Neural progenitor cell (in vitro differentiated cells): Measurements from ENCODE around the gene DAPK2.

Source experiments
- EZH2 ChIP-seq: fragments of 200-600 bp; sonication (generic); IDR thresholded peaks from 2 replicates; pipeline ENCODE4 v1.6.1; 2017; ENCODE audit warnings: antibody characterized with exemption, mild to moderate bottlenecking, moderate library complexity
- EZH2phosphoT487 ChIP-seq: fragments of 200-600 bp; sonication (generic); IDR thresholded peaks from 2 replicates; pipeline ENCODE4 v1.6.1; 2017; ENCODE audit warnings: antibody characterized with exemption
- TF ChIP-seq, protein P1 (sequence below): fragments of 200-600 bp; sonication (generic); IDR thresholded peaks from 2 replicates; pipeline ENCODE4 v1.5.1; 2017; ENCODE audit warnings: antibody characterized with exemption, mild to moderate bottlenecking

DNA sequence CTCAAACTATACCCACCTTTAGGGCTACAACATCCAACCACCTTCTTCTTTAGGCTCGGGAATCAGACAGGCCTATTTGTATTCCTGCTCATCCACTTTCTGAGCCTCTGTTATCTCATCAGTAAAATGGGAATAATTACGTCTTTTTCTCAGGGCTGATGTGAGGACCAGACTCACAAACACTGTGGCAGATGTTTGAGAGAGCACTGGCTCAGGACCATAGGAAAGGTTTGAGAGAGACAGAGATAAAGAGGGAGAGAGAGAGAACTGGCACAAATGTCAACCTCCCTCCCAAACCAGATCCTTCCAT, 4.8 kb upstream of the DAPK2 start:
- TF ChIP-seq, protein P1, sequence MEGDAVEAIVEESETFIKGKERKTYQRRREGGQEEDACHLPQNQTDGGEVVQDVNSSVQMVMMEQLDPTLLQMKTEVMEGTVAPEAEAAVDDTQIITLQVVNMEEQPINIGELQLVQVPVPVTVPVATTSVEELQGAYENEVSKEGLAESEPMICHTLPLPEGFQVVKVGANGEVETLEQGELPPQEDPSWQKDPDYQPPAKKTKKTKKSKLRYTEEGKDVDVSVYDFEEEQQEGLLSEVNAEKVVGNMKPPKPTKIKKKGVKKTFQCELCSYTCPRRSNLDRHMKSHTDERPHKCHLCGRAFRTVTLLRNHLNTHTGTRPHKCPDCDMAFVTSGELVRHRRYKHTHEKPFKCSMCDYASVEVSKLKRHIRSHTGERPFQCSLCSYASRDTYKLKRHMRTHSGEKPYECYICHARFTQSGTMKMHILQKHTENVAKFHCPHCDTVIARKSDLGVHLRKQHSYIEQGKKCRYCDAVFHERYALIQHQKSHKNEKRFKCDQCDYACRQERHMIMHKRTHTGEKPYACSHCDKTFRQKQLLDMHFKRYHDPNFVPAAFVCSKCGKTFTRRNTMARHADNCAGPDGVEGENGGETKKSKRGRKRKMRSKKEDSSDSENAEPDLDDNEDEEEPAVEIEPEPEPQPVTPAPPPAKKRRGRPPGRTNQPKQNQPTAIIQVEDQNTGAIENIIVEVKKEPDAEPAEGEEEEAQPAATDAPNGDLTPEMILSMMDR = no peak
- TF ChIP-seq EZH2phosphoT487 (no peak), EZH2 (no peak)
